Erythroblast (primary cell): ENCODE measurements around the gene SMAD6.
"Not testable (repeated sequence)": the region's sequence is repeated elsewhere in the genome, so short reads cannot be mapped to it uniquely, and the experiment has no call there.

Experiments used
- DNase-seq, 2 experiments: peaks; one replicate each; lab custom pipeline; 2025; lab: John Stamatoyannopoulos, UW
- GATA1 ChIP-seq: IDR thresholded peaks from 2 replicates; pipeline ENCODE4 v1.6.1; 2011; ENCODE audit warnings: low read depth, mild to moderate bottlenecking, control low read depth, low read length, moderate library complexity
- POLR2A ChIP-seq: IDR thresholded peaks from 2 replicates; pipeline ENCODE4 v1.6.1; 2011; ENCODE audit warnings: mild to moderate bottlenecking, low read length

Gene SMAD6

DNA sequence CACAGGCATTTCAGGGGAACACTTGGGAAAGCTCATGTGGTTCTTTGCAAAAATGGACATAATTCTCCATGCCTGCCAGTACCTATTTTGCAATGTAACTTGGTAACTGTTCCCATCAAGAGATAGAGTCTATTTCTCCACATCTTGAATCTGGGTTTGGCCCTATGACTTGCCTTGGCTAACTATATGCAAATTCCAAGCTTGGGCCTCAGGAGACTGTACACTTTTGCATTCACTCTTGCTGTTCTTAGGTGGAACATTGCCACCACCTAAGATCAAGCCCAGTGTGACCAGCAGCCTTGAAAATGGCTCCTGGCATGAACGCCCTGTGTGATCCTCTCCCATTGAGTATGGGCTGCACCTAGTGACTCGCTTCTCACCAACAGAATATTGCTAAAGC is 19.8 kb upstream of the SMAD6 start:
- DNase-seq, result no peak
- TF ChIP-seq GATA1, result no peak
- no peak for TF ChIP-seq POLR2A

DNA sequence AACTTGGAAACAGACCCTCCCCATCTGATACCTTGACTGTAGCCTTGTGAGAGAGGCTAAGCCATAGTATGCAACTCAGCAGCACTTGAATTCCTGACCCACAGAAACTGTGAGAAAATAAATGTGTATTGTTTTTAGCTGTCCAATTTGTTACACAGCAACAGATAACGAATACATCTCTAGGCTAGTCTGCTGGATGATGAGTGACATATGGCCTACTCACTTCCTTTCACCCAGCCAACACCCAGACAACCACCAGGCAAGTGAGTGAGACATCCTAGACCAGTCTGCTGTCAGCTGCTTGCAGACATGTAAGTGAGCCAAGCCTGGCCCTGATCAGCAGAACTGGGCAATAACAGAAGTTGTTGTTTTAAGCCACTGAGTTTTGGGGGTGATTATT is 19.2 kb upstream of the SMAD6 start:
- no peak for DNase-seq

DNA sequence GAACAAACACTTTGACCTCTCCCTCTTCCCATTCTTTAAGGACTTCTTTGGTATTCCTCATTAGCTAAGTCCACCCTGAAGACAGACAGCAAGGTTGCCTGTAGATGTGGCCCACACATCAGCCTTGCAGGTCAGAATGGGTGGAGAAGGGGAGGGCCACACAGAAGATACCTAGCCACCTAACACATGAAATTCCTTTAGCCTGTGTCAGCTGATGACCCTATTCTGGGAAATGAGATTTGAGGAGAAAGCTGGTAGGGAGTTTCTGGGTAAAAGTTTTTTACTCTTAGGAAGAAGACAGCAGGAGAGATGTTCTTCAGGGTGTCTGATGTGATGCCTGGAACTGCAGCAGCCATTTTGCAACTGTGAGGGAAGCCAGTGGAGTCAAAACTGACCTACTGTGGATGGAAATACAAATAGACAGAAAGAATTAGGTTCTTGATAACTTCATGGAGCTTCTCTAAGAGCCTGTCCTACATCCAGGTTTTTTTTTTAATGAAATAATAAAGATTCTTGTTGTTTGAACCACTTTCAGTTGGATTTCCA is 17.8 kb upstream of the SMAD6 start:
- no peak for DNase-seq
- TF ChIP-seq POLR2A, result no peak
- TF ChIP-seq GATA1, result no peak

More for the DNA sequence above, 19.2 kb upstream of the SMAD6 start:
- TF ChIP-seq POLR2A (no peak), GATA1 (no peak)

DNA sequence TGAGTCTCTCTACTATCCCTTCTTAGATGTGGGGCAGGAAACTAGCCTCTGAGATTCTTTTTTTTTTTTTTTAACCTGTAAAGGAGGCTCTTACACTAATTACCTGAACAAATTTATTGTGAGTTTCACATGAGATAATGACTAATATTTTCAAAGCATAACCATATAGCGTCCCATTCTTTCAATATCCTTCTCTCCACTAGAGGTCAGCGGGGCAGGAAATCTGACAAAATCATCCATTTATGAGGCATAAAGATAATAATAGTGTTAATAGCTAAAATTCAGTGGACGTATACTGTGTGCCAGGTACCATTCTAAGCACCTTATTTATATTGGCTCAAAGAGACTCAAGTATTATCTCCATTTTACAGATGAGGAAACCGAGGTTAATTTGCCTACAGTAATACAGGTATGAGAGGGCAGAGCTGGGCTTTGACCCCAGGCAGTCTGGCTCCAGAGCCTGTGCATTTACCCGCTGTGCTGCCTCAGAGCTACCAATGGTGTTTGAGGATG is 16.3 kb upstream of the SMAD6 start:
- TF ChIP-seq POLR2A (no peak), GATA1 (no peak)
- peak; percentile 14 to 15 for DNase-seq

DNA sequence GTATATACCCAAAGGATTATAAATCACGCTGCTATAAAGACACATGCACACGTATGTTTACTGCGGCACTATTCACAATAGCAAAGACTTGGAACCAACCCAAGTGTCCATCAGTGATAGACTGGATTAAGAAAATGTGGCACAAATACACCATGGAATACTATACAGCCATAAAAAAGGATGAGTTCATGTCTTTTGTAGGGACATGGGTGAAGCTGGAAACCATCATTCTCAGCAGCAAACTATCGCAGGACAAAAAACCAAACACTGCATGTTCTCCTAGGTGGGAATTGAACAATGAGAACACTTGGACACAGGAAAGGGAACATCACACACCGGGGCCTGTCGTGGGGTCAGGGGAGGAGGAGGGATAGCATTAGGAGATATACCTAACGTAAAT is 11.1 kb upstream of the SMAD6 start:
- DNase-seq, result not testable (repeated sequence)

DNA sequence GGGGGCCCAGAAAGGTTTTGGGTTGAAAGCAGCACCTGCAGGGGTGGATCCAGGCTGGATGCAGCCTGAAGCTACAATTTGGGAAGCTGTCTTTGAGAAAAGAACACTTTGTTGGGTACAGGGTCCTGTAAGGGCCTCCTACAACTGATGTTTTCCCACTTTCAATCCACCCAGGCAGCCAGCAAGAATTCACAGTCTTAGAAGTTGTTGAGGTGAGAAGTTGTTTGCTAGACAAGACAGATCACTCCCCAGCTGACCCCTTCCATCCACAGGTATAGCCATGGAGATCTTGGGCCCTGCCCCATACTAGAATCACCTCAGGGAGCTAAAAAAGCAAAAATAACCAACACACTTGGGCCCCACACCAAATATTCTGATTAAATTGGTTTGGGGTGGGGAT is 10.3 kb upstream of the SMAD6 start:
- no peak for DNase-seq

DNA sequence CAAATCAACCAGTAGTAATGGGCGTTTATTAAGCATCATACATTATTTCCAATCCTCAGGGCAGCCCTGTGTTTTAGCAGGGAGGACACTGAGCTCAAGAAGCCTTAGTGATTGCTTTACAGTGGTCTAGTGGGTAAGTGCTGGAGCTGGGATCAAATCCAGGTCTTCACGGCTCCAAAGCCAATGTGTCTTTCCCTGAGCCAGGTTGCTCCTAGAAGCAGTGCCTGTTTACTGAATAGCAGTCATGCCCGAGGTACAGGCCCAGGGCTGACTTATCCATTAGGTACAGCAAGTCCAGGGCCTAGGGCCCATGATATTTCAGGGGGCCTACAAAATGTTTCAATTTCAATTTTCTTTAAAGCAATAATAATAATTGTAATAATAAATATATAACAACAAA is 9.6 kb upstream of the SMAD6 start:
- DNase-seq, result no peak
- TF ChIP-seq POLR2A, result no peak
- no peak for TF ChIP-seq GATA1

More for the DNA sequence above, 10.3 kb upstream of the SMAD6 start:
- TF ChIP-seq GATA1, result no peak
- TF ChIP-seq POLR2A, result no peak

DNA sequence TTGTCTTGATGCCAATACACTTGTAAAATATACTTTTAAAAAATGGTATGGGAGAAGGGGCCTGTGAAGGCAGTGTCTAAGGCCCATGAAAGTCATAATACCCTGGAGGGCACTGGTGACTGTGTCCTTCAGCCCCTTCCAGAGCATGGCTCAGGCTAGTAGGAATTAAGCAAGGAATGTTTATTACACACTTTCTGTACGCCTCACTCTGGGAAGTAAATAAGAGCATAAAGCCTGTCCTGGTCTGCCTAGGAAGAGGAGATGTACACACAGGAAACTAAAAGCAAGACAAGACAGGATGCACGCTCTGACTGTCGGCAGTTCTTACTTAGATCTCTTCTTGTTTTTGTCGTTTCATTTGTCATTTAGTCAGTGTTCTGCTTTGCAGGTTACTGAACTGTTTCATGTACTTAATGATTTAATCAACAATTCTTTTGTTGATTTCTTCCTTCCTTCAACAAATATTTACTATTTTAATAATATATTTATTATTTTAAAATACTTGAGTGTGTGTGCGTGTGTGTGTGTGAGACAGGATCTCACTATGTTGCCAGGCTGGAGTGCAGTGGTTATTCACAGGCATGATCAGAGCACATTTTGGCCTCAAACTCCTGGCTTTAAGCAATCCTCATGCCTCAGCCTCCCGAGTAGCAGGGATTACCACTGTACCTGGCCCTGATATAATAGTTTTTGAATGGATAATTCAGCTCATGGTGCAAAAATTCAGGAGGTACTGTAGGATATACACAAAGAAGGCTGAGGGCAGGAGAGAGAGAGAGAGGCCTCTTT is 9.0 kb upstream of the SMAD6 start:
- TF ChIP-seq GATA1, result no peak
- DNase-seq, result no peak

DNA sequence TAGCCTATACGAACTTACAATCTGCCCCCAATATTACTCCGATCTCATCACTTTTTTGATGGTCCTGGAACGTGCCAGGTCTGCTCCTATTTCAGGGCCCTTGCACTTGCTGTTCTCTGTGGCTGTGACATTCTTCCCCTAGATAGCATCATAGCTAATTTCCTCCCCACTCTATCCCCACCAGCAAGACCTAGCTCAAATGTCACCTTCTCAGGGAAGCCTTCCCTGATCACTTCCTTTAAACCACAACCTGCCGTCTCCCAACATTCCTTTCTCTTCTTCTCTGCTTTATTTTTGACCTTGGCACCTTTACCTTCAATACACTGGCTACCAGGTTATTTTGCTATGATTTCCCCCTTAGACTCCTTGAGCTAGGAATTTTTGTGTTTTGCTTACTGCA is 5.3 kb upstream of the SMAD6 start:
- TF ChIP-seq GATA1, result no peak
- TF ChIP-seq POLR2A, result no peak
- DNase-seq, result no peak

DNA sequence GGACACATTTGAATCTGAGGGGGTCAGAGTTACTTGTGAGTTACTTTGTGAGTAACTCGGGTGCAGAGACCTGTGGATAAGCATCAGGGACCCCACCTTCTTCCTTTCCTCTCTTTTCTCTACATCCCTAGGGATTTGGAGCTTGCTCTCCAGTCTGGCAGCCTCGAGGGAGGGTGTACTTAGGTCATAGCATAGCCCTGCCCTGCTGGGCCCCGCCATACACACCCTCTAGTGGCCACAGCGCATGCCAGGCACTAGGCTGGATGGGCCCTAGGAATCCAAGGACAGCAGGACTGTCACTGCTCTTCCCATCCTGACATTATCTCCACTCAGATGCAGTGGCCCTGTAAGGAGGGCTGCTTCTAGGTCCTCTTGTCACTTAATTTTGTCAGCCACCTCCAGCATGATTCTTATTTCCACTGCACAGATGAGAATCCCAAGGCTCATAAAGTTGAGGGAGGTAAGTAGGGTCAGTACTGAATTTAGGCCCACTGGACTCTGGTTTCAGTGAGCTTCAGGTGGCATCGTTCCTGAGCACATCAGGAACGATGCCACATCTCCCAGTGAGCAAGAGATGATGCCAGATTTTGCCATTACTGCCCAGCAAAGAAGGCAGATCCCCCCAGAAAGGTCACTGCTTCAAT is 3.6 kb upstream of the SMAD6 start:
- TF ChIP-seq POLR2A, result no peak
- DNase-seq, result peak; percentile 67 to 78

DNA sequence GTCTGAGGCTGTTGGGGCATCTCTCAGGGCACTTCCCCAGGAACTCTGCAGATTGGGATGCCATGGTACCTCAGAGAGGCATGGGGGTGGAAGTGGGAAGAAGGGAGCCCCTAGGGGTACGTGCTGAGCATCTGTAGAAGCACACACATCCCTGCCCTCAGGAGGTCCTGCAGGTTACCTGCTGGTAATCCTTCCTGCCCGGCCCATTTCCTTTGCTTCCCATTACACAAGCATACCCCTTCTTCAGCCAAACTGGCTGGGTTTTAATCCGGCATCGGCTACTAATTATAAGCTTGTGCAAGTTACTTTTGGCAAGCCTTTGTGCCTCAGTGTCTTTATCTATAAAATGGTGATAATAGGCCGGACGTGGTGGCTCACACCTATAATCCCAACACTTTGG is 3.1 kb upstream of the SMAD6 start:
- TF ChIP-seq GATA1, result no peak
- no peak for TF ChIP-seq POLR2A
- no peak for DNase-seq

DNA sequence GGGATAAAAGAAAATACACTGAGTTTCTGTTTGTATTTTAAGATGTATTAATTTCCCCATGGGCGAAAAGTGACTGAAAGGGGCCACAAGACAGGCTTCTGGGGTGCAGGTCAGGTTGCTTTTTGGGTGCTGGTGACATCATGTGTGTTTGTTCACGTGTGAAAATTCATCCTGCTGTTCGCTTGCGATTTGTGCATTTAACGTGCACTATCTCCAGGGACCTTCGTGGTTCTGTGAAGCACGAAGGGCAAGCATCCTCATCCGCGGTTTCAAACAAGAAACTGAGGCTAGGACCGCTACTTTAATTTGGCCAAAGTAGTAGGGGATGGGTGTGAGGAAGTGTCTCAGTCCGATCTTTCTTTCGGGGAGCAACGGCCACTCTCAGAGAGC is 1.6 kb upstream of the SMAD6 start:
- DNase-seq, result peak; percentile 60 to 62
- TF ChIP-seq POLR2A (no peak), GATA1 (no peak)

DNA sequence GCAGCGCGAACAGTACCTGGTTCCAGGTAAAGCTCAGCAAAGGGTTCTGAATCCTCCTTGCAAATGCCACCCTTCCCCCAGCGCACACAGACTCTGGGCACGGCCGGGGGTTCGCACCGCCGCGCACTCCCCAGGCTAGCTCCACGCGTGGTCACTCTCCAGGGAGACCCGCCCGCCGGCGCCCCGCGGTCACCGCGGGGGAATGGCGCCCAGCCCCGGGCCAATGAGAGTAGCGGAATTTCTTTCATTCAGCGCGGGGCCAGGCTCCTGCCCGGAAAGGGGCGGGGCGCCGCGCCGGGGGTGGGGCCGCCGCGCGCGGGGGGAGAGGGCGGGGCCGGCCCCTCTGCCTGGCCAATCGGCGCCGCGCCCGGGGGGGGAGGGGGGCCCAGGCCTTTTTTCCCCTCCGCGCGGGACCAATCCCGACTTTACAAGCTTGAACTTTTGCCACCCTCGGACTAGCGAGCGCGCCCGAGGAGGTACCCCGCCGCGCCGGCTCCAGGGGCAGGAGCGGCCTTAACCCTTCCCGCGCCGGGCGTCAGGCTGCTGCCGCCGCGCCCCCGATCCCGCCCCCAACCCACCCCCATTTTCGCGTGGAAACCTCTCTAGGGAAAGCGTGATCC is 1.1 kb upstream of the SMAD6 start:
- TF ChIP-seq GATA1 (no peak), POLR2A (peak; percentile 34)
- DNase-seq, result peak; percentile 93 to 94

DNA sequence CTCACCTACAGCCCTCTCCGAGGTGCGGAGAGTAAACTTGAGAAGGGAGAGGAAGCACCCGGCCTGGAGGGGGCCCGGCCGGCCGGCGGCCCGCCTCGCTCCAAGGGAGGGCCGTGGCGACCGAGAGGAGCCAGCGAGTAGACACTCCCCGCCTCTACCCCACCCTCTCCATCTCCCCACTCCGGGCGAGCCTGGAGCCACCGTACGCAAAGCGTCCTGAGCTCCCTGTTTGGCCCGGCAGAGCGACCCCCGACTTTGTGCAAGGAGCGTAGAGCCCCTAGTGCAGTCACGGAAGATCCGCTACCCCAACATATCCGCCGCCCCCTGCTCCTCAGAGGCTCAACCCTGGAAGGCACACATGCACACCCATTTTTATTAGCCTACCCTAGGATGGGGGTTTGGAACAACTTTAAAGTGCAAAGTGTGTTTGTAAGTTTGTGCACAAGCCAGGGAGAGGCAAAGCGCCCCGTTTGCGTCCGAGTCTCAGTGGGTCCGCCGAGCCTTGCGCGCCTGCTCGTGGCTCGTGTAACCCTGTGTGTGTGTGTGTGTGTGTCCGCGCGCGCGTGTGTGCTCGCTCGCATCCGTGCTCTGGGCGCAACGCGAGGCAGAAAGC is 508 bp upstream of the SMAD6 start:
- TF ChIP-seq POLR2A (peak; percentile 25), GATA1 (no peak)
- peak; percentile 78 to 79 for DNase-seq
